Measurements from ENCODE around the gene GBF1.

Gene GBF1

DNA sequence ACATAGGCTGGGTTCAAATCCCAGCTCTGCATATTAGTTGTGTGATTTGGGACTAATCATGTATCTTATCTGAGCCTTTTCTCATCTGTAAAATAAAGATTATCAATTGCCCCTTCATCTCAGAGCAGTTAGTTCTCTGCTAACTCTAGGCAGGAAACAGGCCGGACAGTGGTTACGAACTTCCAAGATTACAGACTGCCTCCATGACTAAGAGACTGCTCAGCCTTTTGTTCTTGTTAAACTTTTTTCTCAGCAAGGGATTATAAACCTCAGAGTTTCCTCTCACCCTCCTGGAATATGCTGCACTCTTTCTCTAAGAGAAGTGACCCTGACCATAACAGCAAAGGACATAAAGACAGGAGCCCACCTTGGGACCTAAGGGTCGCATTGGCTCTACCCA, 97.6 kb downstream of the GBF1 start:
- Histone ChIP-seq H3K36me3 (ENCODE audit: insufficient read depth, low read length) (no peaks in the 10 kb centered on the region), H3K9me3 (ENCODE audit: low read depth, low read length) (no peaks in the 10 kb centered on the region), H3K27ac (no peak overlapping the region), H3K4me3 (no peak overlapping the region), H3K9ac (ENCODE audit: insufficient read length) (no peak overlapping the region)
- TF ChIP-seq POLR2AphosphoS5 (IDR thresholded peaks at IDR 0.05; ENCODE audit: borderline replicate concordance, low read depth, low read length): no peak
- no peak for TF ChIP-seq EZH2 (IDR thresholded peaks at IDR 0.05)
- TF ChIP-seq FOXP2 (optimal IDR thresholded peaks at IDR 0.05; ENCODE audit: control extremely low read depth, extremely low read length, insufficient read depth): no peak
- no peak for DNase-seq (ENCODE audit: low read depth, low spot score)

DNA sequence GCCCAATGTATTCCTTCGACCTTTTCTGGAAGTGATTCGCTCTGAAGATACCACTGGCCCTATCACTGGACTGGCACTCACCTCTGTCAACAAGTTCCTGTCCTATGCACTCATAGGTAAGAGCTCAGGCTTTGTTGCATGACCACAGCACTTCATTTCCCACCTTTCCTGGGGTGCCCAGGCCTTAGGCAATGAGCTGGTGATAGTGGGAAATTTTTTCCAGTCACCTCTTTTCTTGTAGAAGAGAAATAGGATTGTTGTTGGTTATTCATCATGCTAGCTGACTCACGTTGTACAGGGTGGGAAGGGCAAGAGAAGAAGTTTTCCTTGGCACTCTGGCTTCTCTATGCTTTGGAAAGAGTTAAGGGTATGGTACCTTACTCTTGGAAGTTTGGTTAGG, 98.7 kb downstream of the GBF1 start:
- DNase-seq (ENCODE audit: low read depth, low spot score): no peak
- no peak overlapping the region for H3K4me3 ChIP-seq
- no peak overlapping the region for H3K27ac ChIP-seq
- no peaks in the 10 kb centered on the region for H3K9me3 ChIP-seq (ENCODE audit: low read depth, low read length)
- TF ChIP-seq FOXP2 (optimal IDR thresholded peaks at IDR 0.05; ENCODE audit: control extremely low read depth, extremely low read length, insufficient read depth) (no peak), EZH2 (IDR thresholded peaks at IDR 0.05) (no peak), POLR2AphosphoS5 (IDR thresholded peaks at IDR 0.05; ENCODE audit: borderline replicate concordance, low read depth, low read length) (no peak)
- H3K36me3 ChIP-seq (ENCODE audit: insufficient read depth, low read length): no peaks in the 10 kb centered on the region
- H3K9ac ChIP-seq (ENCODE audit: insufficient read length): no peak overlapping the region

DNA sequence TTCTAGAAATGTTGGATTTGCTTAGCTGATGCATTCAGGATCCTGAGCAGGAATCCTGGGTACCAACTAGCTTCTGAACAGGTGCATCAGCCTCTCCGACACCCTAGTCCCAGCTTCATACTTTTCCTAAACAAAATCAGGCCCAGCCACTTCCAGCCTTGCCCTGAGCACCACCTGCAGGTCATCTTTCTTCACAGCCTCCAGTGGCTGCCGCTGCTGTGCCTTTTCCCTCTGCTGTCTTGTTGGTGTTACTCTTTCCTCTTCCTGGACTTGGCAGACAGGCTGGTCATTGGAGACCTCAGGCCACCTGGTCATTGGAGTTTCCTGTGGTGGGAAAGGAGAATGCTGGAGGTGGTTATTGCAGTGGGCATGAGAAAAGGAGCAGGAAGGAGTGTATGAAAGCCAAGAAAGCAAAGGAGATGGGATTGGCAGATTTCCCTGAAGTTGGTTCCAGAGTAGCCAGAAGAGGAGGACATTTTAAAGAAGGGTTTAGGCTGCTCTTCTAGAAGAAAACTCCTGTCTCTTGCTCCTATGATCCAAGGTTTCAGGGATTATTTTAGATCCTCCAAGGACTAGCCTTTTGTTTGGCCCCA, 102.0 kb downstream of the GBF1 start:
- no peaks in the 10 kb centered on the region for H3K9me3 ChIP-seq (ENCODE audit: low read depth, low read length)
- no peak overlapping the region for H3K27ac ChIP-seq
- H3K4me3 ChIP-seq: no peak overlapping the region
- H3K36me3 ChIP-seq (ENCODE audit: insufficient read depth, low read length): no peaks in the 10 kb centered on the region; the same call in 1 of the 2 replicates
- DNase-seq (ENCODE audit: low read depth, low spot score): no peak
- no peak overlapping the region for H3K9ac ChIP-seq (ENCODE audit: insufficient read length)
- TF ChIP-seq POLR2AphosphoS5 (IDR thresholded peaks at IDR 0.05; ENCODE audit: borderline replicate concordance, low read depth, low read length) (no peak), FOXP2 (optimal IDR thresholded peaks at IDR 0.05; ENCODE audit: control extremely low read depth, extremely low read length, insufficient read depth) (no peak), EZH2 (IDR thresholded peaks at IDR 0.05) (no peak)

DNA sequence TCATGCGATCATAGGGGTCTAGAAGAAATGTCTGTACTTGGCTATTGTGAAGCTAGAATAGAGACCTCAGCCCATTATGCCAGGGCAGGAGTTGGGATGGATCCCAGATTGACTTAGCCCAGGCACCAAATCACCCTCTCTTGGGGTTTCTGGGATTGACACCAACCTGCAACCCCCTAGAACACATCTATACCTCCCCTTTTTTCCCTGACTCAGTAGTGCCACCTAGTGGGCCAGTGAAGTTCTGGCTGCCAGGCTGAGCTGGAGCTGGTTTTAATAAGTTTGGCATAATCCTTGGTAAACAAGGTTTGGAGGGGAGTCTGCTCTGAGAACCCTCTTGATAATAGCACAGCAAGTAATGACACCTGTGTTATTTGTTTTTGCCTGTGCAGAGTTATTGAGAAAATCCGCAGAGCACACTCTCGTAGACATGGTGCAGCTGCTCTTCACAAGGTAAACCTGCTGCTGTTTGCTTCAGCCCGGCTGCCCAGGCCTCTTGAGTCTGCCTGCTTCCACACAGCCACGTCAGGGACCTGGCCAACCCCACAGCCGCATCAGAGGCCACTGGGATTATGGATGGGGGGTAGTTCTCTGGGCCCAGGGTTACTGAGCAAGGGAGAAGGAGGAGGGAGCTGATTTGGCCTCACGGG, 106.9 kb downstream of the GBF1 start:
- Histone ChIP-seq H3K36me3 (ENCODE audit: insufficient read depth, low read length) (no peaks in the 10 kb centered on the region; the same call in 1 of the 2 replicates), H3K9me3 (ENCODE audit: low read depth, low read length) (no peaks in the 10 kb centered on the region), H3K4me3 (no peak overlapping the region), H3K27ac (no peak overlapping the region), H3K9ac (ENCODE audit: insufficient read length) (no peak overlapping the region)
- no peak for TF ChIP-seq EZH2 (IDR thresholded peaks at IDR 0.05)
- no peak for TF ChIP-seq POLR2AphosphoS5 (IDR thresholded peaks at IDR 0.05; ENCODE audit: borderline replicate concordance, low read depth, low read length)
- no peak for DNase-seq (ENCODE audit: low read depth, low spot score)

DNA sequence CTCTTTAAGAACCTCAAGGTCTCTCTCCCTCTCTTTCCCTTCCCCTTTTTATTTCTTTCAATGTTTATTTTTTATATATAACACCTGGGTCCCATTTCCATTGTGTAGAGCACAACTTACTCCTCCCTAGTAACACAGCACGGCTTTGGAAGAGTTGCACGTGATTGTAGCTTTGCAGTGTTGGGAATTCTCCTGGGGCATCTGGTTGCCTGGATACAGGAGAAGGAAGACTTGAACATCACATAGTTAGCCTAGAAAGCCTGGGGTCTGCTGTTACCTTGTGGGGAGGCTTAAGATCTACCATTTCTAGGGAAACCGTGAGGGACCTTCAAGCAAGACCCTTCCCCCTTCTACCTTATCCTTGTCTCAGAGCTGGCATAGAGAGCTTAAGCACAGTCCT, 109.1 kb downstream of the GBF1 start:
- H3K9me3 ChIP-seq (ENCODE audit: low read depth, low read length): no peaks in the 10 kb centered on the region
- no peak for DNase-seq (ENCODE audit: low read depth, low spot score)
- no peaks in the 10 kb centered on the region; the same call in 1 of the 2 replicates for H3K36me3 ChIP-seq (ENCODE audit: insufficient read depth, low read length)
- H3K4me3 ChIP-seq: no peak overlapping the region
- no peak overlapping the region for H3K9ac ChIP-seq (ENCODE audit: insufficient read length)
- TF ChIP-seq POLR2AphosphoS5 (IDR thresholded peaks at IDR 0.05; ENCODE audit: borderline replicate concordance, low read depth, low read length) (no peak), FOXP2 (optimal IDR thresholded peaks at IDR 0.05; ENCODE audit: control extremely low read depth, extremely low read length, insufficient read depth) (no peak), EZH2 (IDR thresholded peaks at IDR 0.05) (no peak)
- H3K27ac ChIP-seq: no peak overlapping the region

DNA sequence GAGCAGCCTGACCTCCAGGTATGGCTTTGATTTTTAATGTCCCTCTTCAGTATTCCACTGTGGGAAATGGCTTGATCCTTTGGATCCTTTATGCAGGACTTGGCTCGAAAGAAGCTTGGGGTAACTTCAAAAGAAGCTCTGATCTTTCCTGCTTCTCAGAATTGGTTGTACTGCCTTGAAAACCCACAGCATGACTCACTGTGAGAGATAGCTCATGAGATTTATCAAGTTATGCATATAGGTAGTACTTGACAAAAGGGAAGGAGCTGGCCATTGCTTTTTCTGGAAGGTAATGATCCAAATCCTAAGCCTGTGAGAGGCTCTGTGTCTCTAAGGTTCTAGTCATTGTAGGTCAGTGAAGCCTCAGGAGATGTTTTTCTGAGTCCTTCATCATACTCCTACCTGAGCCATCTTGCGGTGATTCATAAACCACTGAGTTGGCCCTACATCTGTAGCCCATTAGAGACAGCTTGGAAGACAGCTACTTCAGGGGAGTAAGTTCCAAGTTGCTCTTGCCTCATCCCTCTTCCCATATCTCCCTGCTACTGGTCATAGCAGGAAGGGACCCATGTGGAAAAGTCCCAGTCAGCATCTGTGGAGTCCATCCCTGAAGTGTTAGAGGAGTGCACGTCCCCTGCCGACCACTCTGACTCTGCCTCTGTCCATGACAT, 113.5 kb downstream of the GBF1 start:
- H3K9ac ChIP-seq (ENCODE audit: insufficient read length): no peak overlapping the region
- DNase-seq (ENCODE audit: low read depth, low spot score): no peak
- H3K27ac ChIP-seq: no peak overlapping the region
- no peak for TF ChIP-seq FOXP2 (optimal IDR thresholded peaks at IDR 0.05; ENCODE audit: control extremely low read depth, extremely low read length, insufficient read depth)
- no peak for TF ChIP-seq EZH2 (IDR thresholded peaks at IDR 0.05)
- no peak for TF ChIP-seq POLR2AphosphoS5 (IDR thresholded peaks at IDR 0.05; ENCODE audit: borderline replicate concordance, low read depth, low read length)
- H3K4me3 ChIP-seq: no peak overlapping the region
- no peaks in the 10 kb centered on the region; the same call in 1 of the 2 replicates for H3K36me3 ChIP-seq (ENCODE audit: insufficient read depth, low read length)
- H3K9me3 ChIP-seq (ENCODE audit: low read depth, low read length): no peaks in the 10 kb centered on the region

DNA sequence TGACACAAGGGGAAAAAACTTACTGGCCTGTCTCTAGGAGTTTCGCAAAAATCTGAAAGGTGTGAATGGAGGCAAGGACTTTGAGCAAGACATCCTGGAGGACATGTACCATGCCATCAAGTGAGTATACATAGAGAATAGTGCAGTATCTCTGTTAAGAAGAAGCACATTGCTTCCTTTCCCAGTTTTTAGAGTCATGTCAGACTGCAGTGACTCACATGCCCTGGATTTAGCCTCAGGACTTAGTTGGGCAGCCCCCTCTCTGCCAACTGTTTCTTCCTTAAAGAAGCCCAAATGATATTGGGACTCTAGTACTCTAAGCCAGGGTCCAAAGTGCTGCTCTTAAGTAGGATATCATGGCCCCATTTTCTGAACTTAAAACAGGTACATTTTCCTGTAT, 122.1 kb downstream of the GBF1 start:
- H3K27ac ChIP-seq: no peak overlapping the region
- peaks cover 3% of the 10 kb centered on the region; the same call in 1 of the 2 replicates for H3K36me3 ChIP-seq (ENCODE audit: insufficient read depth, low read length)
- H3K4me3 ChIP-seq: no peak overlapping the region
- DNase-seq (ENCODE audit: low read depth, low spot score): no peak
- no peak overlapping the region for H3K9ac ChIP-seq (ENCODE audit: insufficient read length)
- TF ChIP-seq POLR2AphosphoS5 (IDR thresholded peaks at IDR 0.05; ENCODE audit: borderline replicate concordance, low read depth, low read length) (no peak), EZH2 (IDR thresholded peaks at IDR 0.05) (no peak), FOXP2 (optimal IDR thresholded peaks at IDR 0.05; ENCODE audit: control extremely low read depth, extremely low read length, insufficient read depth) (no peak)
- H3K9me3 ChIP-seq (ENCODE audit: low read depth, low read length): no peaks in the 10 kb centered on the region

DNA sequence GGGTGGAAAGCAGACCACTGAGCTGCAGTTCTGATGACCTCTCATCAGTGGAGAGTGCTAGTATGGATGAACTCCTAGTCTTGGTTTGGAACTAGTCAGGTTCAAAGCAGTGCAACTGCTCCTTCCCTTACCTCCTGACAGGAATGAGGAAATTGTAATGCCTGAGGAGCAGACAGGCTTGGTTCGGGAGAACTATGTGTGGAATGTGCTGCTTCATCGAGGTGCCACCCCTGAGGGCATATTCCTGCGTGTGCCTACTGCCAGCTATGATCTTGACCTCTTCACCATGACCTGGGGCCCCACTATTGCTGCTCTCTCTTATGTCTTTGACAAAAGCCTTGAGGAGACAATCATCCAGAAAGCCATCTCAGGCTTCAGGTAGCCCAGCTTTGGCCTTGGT, 122.7 kb downstream of the GBF1 start:
- no peak for DNase-seq (ENCODE audit: low read depth, low spot score)
- H3K9me3 ChIP-seq (ENCODE audit: low read depth, low read length): no peaks in the 10 kb centered on the region
- no peak overlapping the region for H3K9ac ChIP-seq (ENCODE audit: insufficient read length)
- H3K36me3 ChIP-seq (ENCODE audit: insufficient read depth, low read length): peaks cover 3% of the 10 kb centered on the region; the same call in 1 of the 2 replicates
- no peak overlapping the region for H3K4me3 ChIP-seq
- no peak overlapping the region for H3K27ac ChIP-seq
- no peak for TF ChIP-seq POLR2AphosphoS5 (IDR thresholded peaks at IDR 0.05; ENCODE audit: borderline replicate concordance, low read depth, low read length)
- no peak for TF ChIP-seq FOXP2 (optimal IDR thresholded peaks at IDR 0.05; ENCODE audit: control extremely low read depth, extremely low read length, insufficient read depth)
- no peak for TF ChIP-seq EZH2 (IDR thresholded peaks at IDR 0.05)
